Stimulated activated CD8-positive, alpha-beta memory T cell treated with anti-CD3 and anti-CD28 coated beads, Interleukin-15, amount 100 ng/mL, for 4 hours (primary cell): Measurements from ENCODE around the gene SEMA6A.

ENCODE experiments used
- DNase-seq, 2 donors: peaks; one replicate each; pipeline ENCODE4 v3.0.0-alpha.2; 2020; ENCODE audit warnings: low read depth in 2 of 2

SEMA6A gene

GRCh38 chr5:116577064-116577788 is 2.6 kb upstream of the SEMA6A start:
- no peak for DNase-seq

GRCh38 chr5:116576053-116576713 is 1.6 kb upstream of the SEMA6A start:
- DNase-seq = no peak

DNA sequence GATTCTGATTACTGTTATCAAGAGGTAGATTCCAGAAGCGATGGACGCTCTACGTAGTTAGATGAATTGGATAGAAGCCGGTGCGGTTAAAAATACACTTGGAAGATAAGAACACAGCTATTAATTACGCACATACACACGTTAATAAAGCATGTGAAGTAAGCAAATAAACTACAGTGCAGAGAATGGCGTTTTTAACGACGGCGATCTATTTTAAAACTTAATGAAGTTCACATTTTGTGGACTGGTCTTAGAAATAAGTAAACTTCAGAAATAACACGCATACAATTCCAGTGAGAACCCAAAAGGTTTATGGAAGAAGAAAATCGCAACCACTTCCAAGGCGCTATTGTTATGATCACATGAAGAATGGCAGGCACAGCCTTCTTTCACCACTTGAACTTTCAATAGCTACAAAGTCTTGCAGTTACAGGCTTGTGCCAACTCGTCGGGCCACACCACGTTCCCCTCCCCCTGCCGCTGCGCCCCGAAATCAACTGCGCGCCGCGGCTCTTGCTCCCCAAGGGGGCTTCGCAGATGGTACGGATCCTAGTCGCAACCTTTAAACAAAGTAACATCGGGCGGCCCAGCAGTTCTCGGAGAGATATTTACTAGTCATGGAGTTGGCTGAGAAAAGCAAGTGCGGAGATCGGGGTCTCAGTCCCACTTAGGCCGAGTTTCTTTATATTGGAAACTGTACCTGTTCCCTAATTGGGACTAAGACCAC is 866 bp upstream of the SEMA6A start:
- no peak for DNase-seq

GRCh38 chr5:116573702-116574366 is 789 bp downstream of the SEMA6A start:
- no peak for DNase-seq

- DNase-seq = no peak
Observed at GRCh38 chr5:116573279-116573701, 1.3 kb downstream of the SEMA6A start.

- DNase-seq = no peak
Observed at GRCh38 chr5:116572350-116573278, 2.0 kb downstream of the SEMA6A start.

DNA sequence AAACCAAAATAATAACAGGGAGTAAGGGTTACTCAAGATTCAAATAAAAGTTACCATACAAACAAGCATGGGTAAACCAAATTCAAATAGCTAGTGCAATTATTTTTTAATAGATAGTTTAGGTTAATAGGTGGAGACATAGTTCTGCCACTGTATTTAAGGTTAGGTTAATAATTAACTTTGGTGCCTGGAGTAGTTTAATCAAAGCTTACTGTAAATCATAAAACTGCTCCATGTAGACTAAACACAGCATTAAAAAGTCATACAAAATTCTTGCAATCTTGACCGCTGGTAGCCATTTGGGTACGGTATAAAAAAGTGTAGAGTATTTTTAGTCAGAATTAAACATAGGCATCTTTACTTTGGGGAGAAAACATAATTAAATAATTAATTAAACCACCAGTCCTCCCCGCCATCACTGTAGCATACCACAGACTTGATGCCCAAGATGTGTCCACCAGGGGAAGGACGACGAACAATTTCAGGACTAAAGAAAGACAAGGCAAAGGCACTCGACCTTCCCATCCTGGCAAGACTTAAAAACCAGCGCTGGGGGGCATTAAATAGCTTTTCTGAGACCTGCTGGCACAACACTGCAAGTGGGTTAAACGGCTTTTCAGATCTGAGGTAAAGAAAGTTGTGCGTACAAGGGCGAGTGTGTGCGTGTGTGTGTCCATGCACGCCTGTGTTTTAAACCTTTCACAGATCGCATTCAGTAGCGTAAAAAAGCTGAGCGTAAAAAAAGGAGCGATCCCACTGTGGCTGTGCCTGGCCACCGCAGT is 2.9 kb downstream of the SEMA6A start:
- no peak for DNase-seq

DNA sequence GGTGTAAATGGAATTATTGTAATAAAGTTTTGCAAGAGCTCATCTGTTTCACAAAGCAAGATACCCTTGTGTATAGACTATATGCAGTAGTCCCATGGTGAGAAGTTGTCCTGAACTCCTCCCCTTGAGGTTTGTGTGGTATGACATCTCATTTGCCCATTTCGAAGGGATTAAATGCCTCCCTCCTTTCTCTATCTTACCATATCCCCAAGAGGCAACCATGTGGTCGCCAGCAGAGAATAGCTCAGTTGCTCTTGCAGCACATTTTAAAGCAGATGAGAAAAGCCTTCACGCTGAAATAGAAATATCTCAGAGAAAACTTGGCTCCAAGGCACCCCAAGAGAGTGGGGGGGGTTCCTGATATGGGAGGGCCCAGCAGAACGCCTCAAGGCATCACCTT is 4.6 kb downstream of the SEMA6A start:
- DNase-seq = no peak

DNA sequence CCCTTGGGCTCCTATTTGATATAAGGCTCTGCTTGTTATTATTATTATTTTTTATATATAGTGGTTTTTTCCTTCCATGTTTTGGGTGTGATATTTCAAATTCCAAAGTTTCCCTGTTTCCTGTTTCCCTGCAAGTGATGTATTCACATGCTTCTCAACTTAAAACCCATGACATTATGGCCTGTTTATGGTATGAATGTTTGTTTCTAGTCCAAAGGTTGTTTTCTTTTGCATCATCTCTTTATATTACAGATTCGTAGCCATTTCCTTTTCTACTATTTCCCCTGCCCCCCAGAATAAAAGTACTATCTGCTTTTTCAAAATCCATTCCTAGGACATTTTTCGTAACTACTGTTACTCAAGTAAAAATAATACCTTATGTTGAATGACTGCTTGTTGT is 7.5 kb downstream of the SEMA6A start:
- no peak for DNase-seq

GRCh38 chr5:116566251-116566650 is 8.4 kb downstream of the SEMA6A start:
- DNase-seq = no peak

GRCh38 chr5:116564756-116565490 is 9.7 kb downstream of the SEMA6A start:
- DNase-seq = no peak

GRCh38 chr5:116564312-116564711 is 10.3 kb downstream of the SEMA6A start:
- no peak for DNase-seq

GRCh38 chr5:116563736-116564308 is 10.8 kb downstream of the SEMA6A start:
- DNase-seq = no peak

- DNase-seq = no peak
Observed at GRCh38 chr5:116562669-116563068, 12.0 kb downstream of the SEMA6A start.

GRCh38 chr5:116561658-116562057 is 13.0 kb downstream of the SEMA6A start:
- no peak for DNase-seq

DNA sequence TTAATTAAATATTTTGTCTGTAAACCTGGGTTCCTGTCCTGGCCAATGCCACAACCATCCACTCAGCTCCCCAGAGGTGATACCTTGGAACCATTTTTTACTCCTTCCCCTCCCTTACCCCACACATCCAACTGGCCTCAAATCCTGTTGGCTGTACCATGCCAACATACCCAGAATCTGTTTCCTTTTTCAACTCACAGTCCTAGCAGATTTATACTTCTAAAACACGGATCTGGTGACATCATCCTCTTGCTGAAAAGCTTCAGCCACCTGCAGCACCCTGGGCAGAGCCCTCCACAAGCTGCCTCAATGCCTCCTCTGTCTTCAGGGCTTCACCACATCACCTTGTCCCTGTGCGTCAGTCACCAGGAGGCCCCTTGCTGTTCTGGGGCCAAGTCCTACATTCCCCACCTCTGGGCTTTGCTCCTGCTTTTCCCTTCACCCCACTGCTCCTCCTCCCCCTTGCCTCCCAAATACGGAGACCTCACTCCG is 14.9 kb downstream of the SEMA6A start:
- DNase-seq = no peak

DNA sequence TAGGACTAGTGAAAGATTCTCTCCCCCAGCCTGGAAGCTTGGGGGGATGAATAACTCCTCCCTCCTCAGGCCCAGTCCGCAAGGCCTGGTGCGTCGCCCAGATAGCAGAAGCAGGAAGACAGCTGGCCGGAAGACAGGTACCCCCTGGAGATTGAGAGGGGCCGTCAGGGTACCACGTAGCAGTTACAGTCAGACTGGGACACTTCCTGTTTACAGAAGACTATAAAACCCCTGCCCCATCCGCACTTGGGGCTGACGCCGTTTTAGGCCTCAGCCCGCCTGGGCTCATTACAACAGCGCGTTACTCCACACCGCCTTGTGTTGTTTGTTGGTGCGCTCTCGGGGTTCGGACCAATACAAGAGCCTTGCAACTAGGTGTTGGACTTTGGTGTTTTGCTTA is 15.4 kb downstream of the SEMA6A start:
- no peak for DNase-seq

- no peak for DNase-seq
Observed at GRCh38 chr5:116557669-116558271, 16.9 kb downstream of the SEMA6A start.

- no peak for DNase-seq
Observed at GRCh38 chr5:116554764-116555163, 19.9 kb downstream of the SEMA6A start.
